ENCODE results near the gene TTLL12.

The TTLL12 gene

DNA sequence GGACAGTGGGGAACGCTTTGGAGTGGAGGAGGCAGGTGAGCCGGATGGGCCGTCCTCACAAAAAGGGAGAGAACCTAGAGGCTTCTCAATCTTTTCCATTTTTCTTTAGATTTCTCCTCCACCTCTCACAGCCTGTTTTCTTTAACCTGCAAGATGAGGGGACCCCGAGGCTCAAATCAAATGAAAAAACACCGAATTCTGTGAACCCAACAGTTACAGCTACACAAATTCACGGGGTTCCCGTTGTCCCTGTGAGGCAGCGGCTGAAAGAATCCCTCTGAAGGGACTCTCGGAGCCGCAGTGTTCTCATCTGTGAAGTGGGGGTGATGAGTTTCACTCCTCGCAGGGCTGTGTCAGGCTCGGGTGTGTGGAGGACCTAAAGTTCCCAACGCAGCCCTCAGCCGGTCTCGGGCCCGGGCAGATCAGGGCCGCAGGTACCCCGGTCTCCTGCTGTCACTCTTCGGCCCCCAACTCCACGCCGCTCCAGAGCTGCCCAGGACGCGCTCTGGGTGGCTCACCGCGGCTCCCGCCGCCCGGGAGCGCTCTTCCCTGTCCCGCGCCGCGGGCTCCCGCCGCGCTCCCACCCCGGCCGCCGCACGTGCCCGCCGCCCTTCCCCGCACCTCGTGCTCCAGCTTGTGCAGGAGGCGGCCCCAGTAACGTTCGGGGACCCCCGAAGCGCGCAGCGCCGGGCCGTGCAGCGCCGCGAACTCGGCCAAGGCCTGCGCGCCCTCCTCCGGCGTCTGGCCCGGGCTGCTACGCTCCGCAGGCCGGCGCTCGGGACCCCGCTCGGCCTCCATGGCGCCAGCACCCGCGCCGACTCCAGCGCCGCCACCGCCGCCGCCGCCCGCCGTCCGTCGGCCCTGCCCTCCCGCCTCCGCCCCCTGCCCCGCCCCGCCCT is at the start of gene TTLL12:
TTLL12 (minus strand) TSS at position 863 of the 899 bp plus-strand sequence; CDS start at position 798, 65 bp downstream.
- DNase-seq, result no peak

DNA sequence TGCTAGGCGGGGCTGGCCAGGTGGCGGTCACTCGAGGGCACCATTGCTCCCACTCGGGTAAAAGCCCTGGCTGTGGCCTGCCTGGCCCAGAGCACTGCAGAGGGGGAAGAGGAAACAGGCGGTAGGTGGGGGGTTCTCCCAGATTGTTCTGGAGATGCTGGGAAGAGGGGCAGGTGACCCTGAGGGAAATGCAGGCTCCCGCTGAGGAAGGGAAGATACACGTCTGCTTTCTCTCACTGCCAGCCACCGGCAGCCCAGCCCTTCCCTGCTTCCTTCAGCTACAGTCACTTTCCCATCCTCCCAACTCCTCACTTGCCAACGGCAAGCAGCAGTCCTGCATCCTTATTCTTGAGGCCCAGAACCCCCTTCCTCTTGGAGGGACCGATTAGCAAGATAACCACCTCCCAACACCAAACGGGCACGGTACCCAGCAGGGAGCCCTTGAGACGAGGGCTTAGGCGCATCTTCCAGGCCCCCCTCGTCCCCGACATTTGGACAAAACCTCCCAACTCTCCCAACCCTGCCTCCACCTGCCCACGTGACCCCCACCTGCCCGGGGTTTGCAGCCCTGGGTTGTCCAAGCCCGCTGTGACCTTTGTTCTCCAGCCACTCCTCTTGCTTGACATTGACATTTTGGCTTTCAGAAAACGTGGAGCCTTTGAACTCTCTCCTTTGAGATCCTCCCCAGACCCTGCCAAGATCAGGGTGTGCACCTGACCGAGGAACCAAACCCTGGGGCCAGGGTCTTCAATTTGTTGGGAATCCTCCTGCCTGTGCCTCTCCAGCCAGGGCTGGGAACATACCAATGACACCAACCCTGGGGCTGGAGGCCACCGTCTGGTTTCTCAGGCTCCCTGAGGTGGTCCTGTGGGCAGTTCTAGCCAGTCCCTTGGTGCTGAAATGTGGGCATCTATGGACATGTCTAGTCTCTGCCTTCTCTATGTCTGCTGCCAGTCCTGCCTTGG is 48.8 kb upstream of the TTLL12 start:
- no peak for DNase-seq

DNA sequence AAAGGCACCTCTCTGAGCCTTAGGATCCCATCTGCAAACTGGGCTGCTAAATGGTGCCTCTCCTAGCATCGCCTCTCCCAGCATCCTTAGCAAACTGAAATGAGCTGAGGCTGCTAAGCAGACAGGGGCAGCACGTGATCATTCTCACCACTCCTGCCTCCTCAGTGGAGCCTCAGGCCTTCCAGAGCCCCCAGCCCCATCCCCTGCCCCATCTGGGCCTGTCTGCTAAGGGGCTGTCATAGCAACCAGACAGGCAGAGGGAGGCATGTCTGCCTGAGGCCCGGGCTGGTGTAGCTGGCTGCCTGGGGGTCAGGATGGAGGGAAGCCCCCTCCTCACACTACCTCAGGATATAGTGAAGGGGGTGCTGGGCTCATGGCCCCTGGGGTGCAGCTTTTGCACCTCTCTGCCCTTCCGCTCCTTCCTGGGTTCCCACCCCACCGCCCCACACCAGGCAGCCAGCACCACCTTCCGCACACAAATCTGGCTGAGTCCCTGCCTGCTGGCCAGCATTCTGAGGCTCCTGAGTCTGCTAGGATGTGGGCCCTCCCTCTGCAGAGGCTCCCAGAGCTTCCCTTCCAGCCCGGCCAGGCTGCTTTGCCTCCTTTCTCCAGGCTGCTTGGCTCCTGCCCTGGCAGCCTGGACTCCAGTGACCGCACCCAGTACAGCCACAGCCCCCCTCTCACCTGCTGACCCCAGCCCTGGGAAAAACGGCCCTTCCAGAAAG is 47.5 kb upstream of the TTLL12 start:
- DNase-seq, result no peak

DNA sequence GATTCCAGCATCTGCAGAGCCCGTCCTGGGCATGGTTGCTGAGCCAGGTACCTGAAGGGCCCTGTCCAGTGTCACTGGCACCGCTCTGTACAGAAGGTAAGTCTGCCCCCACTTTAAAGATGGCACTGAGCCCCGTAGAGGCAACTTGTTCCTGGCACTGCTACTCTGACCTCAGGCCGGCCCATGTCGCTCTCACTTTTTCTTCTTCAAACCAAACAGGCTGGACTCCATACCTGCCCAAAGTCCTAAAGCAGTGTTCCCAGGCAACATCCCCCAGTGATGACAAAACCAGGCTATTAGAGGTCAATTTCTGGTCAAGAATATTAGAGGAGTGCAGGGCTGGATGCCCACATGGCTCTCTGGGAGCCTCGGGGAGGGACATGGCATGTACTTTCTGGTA is 46.6 kb upstream of the TTLL12 start:
- no peak for DNase-seq

DNA sequence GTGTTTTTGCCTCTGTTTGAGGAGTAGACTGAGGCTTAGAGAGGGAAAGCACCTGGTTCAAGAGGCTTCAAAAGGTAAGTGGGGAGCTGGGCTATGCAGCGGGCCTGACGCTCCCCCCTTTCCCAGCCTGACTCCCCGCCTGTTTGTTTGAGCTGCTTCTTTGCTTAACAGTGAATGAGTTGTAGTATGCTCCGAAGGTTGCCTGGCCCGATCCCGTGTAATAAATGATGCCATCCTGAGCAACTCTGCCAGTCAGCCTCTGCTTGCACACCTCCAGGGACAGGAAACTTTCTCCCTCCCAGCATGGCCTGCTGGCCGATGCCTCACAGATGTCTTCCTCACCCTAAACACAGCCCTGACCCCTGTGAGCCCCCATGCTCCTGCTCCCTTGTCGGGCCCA is 45.5 kb upstream of the TTLL12 start:
- DNase-seq, result no peak

DNA sequence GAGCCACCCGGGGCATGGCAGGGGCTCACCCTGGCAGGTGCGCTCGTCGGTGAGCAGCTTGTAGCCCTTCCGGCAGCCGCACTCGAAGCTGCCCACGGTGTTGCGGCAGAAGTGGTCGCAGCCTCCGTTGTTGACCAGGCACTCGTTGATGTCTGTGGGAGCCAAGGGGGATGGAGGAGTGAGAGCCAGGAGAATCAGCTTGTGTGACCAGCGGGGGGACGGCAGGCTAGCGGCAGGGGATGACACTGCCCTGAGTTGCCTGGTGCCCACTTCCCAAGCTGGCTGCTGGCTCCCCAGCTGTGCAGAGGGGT is 44.7 kb upstream of the TTLL12 start:
- DNase-seq, result no peak

DNA sequence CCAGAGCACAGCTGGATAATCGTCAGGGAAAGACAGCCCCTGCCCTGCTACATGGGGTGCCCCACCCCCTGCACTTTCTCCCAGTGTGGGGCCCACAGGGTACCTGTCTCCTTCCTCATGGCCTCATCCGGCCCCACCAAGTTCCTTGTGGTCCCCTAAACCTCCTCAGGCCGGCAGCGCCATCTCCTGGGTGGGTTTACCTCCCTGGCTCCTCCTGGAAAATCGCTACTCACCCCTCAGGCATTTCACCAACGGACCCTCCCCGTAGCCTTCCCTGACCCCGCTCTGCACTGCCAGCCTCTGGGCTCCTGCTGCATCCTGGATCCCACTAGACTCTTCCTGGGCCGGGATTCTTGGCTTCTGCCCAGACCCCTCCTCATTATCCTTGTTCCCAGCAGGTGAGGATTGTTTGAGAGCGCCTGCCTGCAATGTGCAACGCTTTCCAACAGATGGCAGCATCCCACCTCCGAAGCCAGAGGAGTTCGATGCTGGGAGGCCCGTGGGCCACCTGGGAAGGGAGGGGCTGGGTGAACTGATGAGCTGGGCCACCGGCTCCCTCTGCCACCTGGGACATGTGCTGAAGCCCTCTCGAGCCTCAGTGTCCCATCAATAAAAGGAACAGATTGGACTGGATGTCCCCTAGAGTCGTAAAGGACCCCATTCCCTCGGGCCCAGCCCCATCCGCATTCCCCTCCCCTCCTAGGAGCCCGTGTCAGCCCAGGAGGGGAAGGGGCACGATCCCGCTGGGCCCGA is 44.2 kb upstream of the TTLL12 start:
- DNase-seq, result no peak

DNA sequence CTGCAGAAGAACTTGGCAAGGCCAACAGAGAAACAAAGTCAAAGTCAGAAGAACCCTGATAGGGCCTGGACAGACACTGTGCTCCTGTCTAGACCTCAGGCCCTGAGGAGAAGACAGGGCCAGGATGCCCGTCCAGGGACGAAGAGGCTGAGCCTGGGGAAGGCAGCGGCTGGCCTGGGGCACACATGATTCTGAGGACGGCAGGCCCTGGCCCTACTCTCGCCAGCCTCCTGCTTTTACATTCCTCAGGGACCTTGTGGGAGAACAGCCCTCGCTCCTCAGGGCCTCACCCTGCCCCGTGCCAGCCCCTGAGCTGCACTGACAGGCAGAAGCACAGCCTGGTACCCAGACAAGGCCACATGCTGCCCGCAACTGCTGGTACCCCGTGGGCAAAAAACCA is 43.6 kb upstream of the TTLL12 start:
- no peak for DNase-seq

DNA sequence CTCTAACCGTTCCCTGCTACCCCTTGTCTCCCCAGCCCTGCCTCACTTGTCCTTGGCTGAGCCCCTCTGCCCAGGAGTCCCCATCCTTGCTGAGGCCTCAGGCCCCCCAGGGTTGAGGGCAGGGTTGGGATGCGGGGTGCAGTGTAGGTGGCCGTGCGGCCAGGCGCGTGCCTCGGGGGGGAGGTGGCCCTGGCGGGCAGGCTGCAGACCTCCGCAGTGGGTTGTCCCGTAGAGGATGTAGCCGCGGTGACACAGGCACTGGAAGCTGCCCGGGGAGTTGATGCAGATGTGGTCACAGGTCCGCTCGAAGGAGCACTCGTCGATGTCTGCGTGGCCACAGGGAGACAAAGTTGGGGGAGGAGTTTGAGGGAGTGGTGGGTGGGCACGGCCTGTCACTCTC is 41.9 kb upstream of the TTLL12 start:
- no peak for DNase-seq

DNA sequence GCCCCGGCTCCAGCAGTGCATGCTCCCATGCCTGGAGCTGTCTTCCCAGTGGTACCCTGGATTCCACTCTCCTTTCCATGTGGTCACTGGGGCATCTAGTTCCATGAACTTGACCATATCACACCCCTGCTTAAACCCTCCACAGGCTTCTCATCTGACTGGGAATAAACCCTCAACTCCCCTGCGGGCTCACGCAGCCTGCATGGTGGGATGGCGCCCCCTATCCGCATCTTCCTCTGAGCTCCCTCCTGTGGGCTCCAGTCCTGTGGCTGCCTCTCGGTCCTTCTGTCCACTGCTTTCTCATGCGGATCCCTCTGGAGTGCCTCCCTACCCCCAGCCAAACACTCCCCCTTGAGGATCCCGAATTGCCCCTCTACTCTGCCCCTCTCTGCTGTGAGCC is 41.4 kb upstream of the TTLL12 start:
- DNase-seq, result no peak

DNA sequence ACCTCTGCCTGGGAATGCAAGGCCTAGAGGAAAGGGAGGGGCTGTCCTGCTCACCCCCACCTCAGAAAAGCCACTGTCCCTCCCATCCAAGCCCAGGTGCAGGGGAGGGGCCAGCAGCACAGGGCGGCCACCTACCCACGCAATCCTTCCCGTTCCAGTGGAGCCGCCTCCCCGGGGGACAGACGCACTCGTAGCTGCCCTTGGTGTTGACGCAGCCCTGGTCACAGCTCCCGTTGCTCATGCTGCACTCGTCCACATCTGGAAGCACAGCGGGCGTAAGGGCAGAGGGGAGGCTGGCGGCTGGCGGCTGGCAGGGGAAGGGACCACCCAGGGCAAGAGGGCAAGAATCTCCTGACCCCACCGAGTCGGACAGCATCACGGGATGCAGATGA is 40.3 kb upstream of the TTLL12 start:
- no peak for DNase-seq

DNA sequence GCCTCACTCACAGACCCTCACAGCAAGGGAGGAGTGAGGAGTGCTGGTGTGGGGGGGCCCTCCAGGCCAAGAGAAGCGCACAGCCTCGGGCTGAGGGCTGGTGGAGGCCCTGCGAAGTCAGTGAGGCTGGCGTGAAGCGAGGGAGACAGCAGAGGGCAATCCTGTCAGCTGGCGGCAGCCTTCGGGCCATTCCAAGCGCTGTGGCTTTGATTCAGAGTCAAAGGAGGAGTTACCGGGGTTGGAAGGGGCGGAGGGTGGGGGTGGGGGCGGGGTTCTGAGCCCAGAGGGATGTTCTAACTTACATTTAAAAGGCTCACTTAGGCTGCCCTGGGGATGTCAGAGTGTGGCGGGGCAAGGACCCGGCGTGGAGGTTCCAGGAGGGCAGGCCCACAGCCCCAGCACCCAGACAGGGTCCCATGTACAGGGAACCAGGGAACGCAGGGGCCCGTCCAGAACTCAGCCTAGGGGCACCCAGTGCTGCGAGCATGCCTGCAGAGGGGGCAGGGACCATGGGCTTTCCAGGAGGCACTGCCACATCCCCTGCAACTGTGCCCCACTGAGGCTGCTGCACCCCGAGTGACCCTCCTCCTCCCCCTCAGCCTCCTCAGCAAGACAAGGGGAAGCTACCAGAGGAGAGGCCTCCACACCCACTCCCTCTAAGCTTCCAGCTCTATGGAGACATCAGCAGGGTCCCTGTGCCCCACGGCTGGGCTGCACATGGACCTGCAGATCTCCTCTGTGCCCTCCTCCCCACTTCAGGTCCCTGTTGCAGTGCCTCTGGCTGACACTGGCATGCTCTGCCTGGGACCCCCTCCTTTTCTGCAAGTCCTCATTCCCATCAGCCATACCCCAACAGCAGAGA is 39.7 kb upstream of the TTLL12 start:
- DNase-seq, result no peak

DNA sequence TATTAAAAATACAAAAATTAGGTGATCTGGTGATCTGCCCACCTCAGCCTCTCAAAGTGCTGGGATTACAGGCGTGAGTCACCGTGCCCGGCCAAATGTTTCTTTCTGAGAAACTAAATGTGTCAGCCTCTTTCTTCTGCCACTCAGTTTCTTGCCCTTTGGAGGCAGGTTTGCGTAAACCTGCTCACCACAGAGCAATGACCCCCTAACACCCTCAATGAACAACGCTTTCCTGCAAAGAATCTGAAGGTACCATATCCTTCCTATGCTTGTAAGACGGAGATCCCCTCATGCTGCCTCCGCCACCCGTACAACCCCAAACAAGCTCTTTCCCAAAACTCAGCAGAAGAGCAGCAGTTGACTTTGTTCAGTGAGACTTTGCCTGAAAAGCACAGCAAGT is 38.7 kb upstream of the TTLL12 start:
- no peak for DNase-seq

DNA sequence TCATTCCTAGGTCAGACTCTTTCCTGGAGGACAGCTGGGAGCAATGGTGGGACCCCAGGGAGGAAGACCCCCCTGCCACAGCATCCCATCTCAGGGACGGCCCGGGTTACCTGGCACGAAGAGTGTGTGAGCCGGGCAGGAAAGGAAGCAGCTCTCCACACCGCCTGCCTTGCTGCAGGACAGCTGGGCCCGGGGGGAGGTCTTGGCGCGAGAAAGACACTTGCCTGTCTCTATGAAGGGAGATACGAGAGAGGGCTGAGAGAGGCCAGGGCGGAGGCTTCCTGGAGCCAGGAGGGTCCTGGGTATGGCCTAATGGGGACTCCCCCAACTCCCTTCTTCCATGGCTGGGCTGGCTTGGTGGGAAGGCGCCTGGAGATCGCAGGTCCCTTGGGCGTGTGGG is 36.1 kb upstream of the TTLL12 start:
- no peak for DNase-seq

DNA sequence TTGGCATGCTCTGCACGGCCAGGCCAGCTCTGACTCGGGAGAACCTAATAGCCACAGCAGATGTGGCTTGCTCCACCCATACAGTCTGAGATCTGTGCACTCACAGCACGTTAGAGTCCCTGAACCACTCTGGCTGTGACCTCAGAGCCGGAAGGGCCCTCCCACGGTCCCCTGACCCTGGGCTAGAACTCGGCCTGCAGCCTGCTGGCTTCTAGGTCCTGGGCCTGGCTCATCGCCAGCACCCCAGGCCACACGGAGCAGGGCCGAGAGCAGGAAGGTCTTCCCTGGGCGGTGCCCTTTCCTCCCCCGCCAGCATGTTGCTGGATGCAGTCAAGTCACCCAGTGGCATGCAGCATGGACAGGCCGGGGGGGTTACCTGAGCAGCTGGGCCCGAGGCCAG is 35.3 kb upstream of the TTLL12 start:
- no peak for DNase-seq

DNA sequence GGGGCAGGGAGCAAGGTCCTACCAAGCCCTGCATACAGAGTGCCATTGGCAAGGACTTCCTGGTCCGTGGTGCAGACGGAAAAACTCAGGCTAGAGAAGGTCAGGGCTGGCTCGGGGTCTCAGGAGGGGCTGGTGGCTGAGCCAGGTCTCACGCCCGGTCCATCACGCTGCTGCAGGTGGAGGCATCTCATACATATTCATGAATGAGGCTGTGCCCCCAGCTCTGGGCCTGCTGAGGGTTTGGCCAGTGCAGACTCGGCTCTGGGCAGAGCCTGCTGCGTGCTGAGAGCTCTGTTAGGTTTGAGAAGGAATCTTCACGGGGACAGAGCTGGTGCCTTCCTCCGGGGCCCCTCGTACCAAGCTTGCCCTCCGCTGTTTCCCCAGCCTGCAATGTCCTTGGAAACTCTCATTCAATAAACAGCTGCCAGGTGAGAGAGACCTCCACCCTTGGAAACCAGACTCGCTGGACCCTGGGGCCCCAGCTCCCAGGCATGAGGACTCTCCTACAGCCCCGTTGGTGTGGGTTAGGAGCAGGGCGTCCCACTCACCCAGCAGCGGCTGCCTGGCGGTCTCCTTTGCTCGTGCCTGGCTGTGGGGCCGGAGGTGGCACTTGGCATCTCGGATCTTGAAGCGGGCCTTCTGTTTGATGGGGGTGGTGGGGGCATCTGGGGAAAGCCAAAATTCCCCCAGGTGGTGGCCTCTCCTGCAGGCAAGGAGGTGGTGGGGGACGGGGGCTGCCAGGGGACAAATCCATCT is 33.9 kb upstream of the TTLL12 start:
- no peak for DNase-seq

DNA sequence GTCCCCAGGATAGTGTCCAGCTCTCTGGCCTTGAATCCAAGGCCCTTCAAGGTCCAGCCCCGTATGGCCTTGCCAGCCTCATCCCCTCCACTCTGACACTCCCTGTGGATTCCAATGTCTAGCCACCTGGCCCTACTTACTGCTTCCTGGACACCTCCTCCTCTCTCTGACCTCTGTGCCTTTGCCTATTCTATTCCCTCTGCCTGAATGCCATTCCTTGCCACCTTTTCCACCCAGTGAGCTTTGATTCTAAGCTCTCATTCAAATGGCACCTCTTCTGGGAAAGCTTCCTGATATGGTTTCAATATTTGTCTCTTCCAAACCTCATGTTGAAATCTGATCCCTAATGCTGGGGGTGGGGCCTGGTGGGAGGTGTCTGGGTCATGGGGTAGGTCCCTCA is 31.9 kb upstream of the TTLL12 start:
- DNase-seq, result no peak

DNA sequence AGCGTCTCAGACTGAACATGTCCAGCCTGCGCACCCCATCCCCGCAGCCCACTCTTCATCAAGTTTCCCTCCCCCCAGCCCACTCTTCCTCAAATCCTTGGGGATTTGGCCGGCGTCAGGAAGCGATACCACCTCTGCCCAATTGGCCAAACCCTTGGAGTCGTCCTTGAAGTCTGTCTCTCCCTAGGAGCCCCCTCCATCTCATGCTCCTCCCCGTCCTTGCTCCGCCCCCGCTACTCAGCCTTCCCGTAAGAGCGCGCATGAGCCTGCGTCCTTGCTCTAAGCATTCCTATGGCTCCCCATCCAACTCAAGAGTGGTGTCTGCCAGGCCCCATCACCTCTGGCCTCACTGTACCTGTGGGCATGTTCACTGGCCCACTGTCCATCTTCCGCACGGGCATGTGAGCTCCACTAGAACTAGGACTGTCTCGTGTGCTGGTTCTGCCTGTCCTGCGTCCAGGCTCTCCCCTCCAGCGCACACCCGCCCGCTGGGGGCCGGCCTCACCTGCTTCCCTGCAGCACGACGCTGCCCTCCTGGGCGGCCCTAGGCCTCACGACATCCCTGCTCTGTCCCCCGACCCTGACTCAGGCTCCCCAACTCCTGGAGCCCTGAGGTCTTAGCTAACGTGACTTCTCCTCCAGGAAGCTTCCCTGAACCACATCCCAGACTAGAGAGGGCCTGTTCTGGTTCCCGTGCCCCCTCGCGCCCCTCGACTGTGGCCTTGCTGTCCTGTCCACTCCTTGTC is 30.5 kb upstream of the TTLL12 start:
- no peak for DNase-seq

DNA sequence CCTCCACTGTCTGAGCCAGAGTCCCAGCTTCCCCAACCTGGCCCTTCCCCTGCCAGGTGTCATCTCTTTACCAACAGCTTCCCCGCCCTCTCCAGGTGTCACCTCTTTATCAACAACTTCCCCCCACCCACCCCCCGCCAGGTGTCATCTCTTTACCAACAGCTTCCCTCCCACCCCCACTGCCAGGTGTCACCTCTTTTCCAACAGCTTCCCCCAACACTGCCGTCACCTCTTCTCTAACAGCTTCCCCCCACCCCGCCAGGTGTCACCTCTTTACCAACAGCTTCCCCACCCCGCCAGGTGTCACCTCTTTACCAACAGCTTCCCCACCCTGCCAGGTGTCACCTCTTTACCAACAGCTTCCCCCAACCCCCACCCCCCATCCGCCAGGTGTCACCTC is 29.8 kb upstream of the TTLL12 start:
- no peak for DNase-seq

DNA sequence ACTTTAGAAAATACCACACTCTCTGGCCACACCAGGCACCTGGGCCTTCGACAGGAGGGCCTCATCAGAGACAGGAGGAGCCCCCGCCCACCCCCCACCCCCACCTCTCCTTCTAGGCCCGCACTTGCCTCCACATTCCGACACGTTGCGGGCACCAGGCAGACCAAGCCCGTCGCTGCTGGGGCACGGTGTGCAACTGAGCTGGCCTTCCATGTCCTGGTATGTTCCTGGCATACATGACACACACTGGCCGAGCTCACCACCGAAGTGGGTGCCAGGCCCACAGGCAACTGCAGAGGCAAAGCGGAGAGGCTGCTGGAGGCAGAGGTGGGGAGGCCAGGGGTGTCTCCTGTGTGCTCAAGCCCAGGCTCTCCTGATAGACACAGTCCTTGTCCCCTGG is 27.0 kb upstream of the TTLL12 start:
- DNase-seq, result no peak
